GM18507 (cell line): ENCODE results near the gene HHAT.
A peak's percentile ranks its signal among the peaks of the same experiment; 100 is the strongest.

Experiments used
- DNase-seq: peaks from one replicate; pipeline ENCODE4 v3.0.0; 2011; ENCODE audit warnings: low read depth; ENCODE audit not compliant: insufficient read length; ENCODE audit errors: extremely low spot score
- FAIRE-seq: peaks from 2 replicates; lab custom pipeline; 2011; peaks lifted over from hg19 to GRCh38; lab: Jason Lieb, UNC

The HHAT gene

GRCh38 chr1:210328746-210329503 is at the start of gene HHAT:
HHAT (plus strand) TSS chr1:210328902; CDS start chr1:210348976, 20,074 bp downstream.
- FAIRE-seq (peak; percentile 74), DNase-seq (peak; percentile 55)

- DNase-seq (no peak), FAIRE-seq (no peak)
Observed at GRCh38 chr1:210280221-210280620, 48.5 kb upstream of the HHAT start.

GRCh38 chr1:210288116-210288515 is 40.6 kb upstream of the HHAT start:
- FAIRE-seq (no peak), DNase-seq (no peak)

GRCh38 chr1:210289248-210289647 is 39.5 kb upstream of the HHAT start:
- FAIRE-seq, result no peak
- DNase-seq, result no peak

GRCh38 chr1:210291081-210291764 is 37.5 kb upstream of the HHAT start:
- DNase-seq (no peak), FAIRE-seq (no peak)

GRCh38 chr1:210291786-210292230 is 36.9 kb upstream of the HHAT start:
- FAIRE-seq (no peak), DNase-seq (no peak)

- FAIRE-seq (no peak), DNase-seq (no peak)
Observed at GRCh38 chr1:210292231-210292871, 36.4 kb upstream of the HHAT start.

- DNase-seq (no peak), FAIRE-seq (no peak)
Observed at GRCh38 chr1:210293171-210293607, 35.5 kb upstream of the HHAT start.

- DNase-seq, result no peak
- FAIRE-seq, result no peak
Observed at GRCh38 chr1:210294999-210295745, 33.5 kb upstream of the HHAT start.

GRCh38 chr1:210296682-210297081 is 32.0 kb upstream of the HHAT start:
- DNase-seq, result no peak
- no peak for FAIRE-seq

- FAIRE-seq (no peak), DNase-seq (no peak)
Observed at GRCh38 chr1:210298296-210298695, 30.4 kb upstream of the HHAT start.

- DNase-seq (no peak), FAIRE-seq (no peak)
Observed at GRCh38 chr1:210298936-210299335, 29.8 kb upstream of the HHAT start.

- DNase-seq (no peak), FAIRE-seq (no peak)
Observed at GRCh38 chr1:210299501-210299900, 29.2 kb upstream of the HHAT start.

GRCh38 chr1:210300923-210301614 is 27.6 kb upstream of the HHAT start:
- DNase-seq (no peak), FAIRE-seq (no peak)

GRCh38 chr1:210301615-210302000 is 27.1 kb upstream of the HHAT start:
- DNase-seq (no peak), FAIRE-seq (no peak)

- DNase-seq, result no peak
- no peak for FAIRE-seq
Observed at GRCh38 chr1:210302501-210302900, 26.2 kb upstream of the HHAT start.

GRCh38 chr1:210303391-210303790 is 25.3 kb upstream of the HHAT start:
- FAIRE-seq, result no peak

GRCh38 chr1:210310562-210311153 is 18.0 kb upstream of the HHAT start:
- FAIRE-seq, result no peak

More at GRCh38 chr1:210303391-210303790, 25.3 kb upstream of the HHAT start:
- no peak for DNase-seq

More at GRCh38 chr1:210310562-210311153, 18.0 kb upstream of the HHAT start:
- no peak for DNase-seq
